Measurements from ENCODE around the gene ATP6AP1.

ATP6AP1 gene

GRCh38 chrX:154463611-154464220 is 35.2 kb downstream of the ATP6AP1 start:
- no peaks in the 10 kb centered on the region for H3K27me3 ChIP-seq (ENCODE audit: insufficient read depth, low read length, poor library complexity, severe bottlenecking)
- no peak overlapping the region for H3K4me2 ChIP-seq (ENCODE audit: low read depth, low read length, poor library complexity, severe bottlenecking)
- H3F3A ChIP-seq (ENCODE audit: low read depth) = no peaks in the 10 kb centered on the region
- no peaks in the 10 kb centered on the region for H3K9me3 ChIP-seq (ENCODE audit: insufficient read depth, low read depth, low read length)
- no peak overlapping the region for H3K4me3 ChIP-seq (ENCODE audit: low read length, poor library complexity, severe bottlenecking)
- no peak overlapping the region for H2AFZ ChIP-seq (ENCODE audit: low read length)
- H3K9ac ChIP-seq (ENCODE audit: low read depth, low read length, poor library complexity, severe bottlenecking) = no peak overlapping the region
- peaks cover 8% of the 10 kb centered on the region; the same call in 1 of the 2 replicates for H3K79me2 ChIP-seq (ENCODE audit: insufficient read depth, low read length)
- no peaks in the 10 kb centered on the region for H3K9me2 ChIP-seq (replicated peaks; ENCODE audit: low read depth, low read length)
- no peaks in the 10 kb centered on the region for H3K4me1 ChIP-seq (ENCODE audit: insufficient read depth, low read length, poor library complexity, severe bottlenecking)
- H3K36me3 ChIP-seq (ENCODE audit: insufficient read depth, low read length) = no peaks in the 10 kb centered on the region; the same call in 1 of the 2 replicates
- no peaks in the 10 kb centered on the region for H4K20me1 ChIP-seq (ENCODE audit: insufficient read depth, low read length, poor library complexity, severe bottlenecking)
- TF ChIP-seq EZH2phosphoT487 (IDR thresholded peaks at IDR 0.05; ENCODE audit: borderline replicate concordance) (no peak), CTCF (conservative IDR thresholded peaks at IDR 0.05; ENCODE audit: low read length) (no peak)

DNA sequence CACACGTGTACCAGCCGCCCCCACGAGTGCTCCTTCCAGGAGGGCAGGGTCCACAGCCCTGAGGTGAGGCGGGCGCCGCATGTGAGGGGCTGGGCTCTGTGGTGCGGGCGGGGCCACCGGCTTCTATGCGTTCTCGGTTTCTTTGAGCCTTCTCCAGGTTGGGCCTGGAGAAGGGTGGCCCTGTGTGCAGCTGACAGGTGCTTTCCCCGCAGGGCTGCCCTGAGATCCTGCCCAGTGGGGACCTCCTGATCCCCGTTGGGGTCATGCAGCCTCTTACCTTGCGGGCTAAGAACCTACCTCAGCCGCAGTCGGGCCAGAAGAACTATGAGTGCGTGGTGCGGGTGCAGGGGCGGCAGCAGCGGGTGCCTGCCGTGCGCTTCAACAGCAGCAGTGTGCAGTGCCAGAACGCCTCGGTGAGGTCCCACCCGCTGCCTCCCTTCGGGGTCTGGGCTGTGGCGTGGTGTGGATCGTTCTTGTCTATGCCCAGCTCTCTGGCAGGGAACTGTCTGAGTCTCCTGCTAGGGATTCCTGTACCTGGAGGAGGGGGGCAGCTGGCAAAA is 36.4 kb downstream of the ATP6AP1 start:
- H2AFZ ChIP-seq (ENCODE audit: low read length) = no peak overlapping the region
- no peaks in the 10 kb centered on the region for H3K9me3 ChIP-seq (ENCODE audit: insufficient read depth, low read depth, low read length)

DNA sequence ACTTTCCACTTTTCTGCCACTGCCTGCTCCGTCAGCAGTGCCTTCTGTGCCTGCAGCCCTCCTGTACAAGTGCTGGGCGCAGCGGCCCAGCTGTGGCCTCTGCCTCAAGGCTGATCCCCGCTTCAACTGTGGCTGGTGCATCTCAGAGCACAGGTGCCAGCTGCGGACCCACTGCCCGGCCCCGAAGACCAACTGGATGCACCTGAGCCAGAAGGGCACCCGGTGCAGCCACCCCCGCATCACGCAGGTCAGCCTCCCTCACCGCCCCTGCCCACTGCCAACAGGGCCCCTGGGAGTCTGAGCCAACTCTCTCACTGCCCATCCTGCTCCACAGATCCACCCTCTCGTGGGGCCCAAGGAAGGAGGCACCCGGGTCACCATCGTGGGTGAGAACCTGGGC is 37.1 kb downstream of the ATP6AP1 start:
- no peaks in the 10 kb centered on the region for H3F3A ChIP-seq (ENCODE audit: low read depth)
- H4K20me1 ChIP-seq (ENCODE audit: insufficient read depth, low read length, poor library complexity, severe bottlenecking) = no peaks in the 10 kb centered on the region
- TF ChIP-seq EZH2phosphoT487 (IDR thresholded peaks at IDR 0.05; ENCODE audit: borderline replicate concordance) (no peak), CTCF (conservative IDR thresholded peaks at IDR 0.05; ENCODE audit: low read length) (no peak)
- no peak overlapping the region for H3K9ac ChIP-seq (ENCODE audit: low read depth, low read length, poor library complexity, severe bottlenecking)
- H3K4me2 ChIP-seq (ENCODE audit: low read depth, low read length, poor library complexity, severe bottlenecking) = no peak overlapping the region
- H3K9me2 ChIP-seq (replicated peaks; ENCODE audit: low read depth, low read length) = no peaks in the 10 kb centered on the region
- H3K36me3 ChIP-seq (ENCODE audit: insufficient read depth, low read length) = no peaks in the 10 kb centered on the region; the same call in 1 of the 2 replicates
- H3K4me1 ChIP-seq (ENCODE audit: insufficient read depth, low read length, poor library complexity, severe bottlenecking) = no peaks in the 10 kb centered on the region
- H3K27me3 ChIP-seq (ENCODE audit: insufficient read depth, low read length, poor library complexity, severe bottlenecking) = no peaks in the 10 kb centered on the region
- no peaks in the 10 kb centered on the region for H3K9me3 ChIP-seq (ENCODE audit: insufficient read depth, low read depth, low read length)
- H3K79me2 ChIP-seq (ENCODE audit: insufficient read depth, low read length) = no peaks in the 10 kb centered on the region
- H2AFZ ChIP-seq (ENCODE audit: low read length) = no peak overlapping the region
- no peak overlapping the region for H3K4me3 ChIP-seq (ENCODE audit: low read length, poor library complexity, severe bottlenecking)

More for the DNA sequence above, 36.4 kb downstream of the ATP6AP1 start:
- Histone ChIP-seq H3K4me1 (ENCODE audit: insufficient read depth, low read length, poor library complexity, severe bottlenecking) (no peaks in the 10 kb centered on the region), H3K27me3 (ENCODE audit: insufficient read depth, low read length, poor library complexity, severe bottlenecking) (no peaks in the 10 kb centered on the region), H3K36me3 (ENCODE audit: insufficient read depth, low read length) (no peaks in the 10 kb centered on the region; the same call in 1 of the 2 replicates), H4K20me1 (ENCODE audit: insufficient read depth, low read length, poor library complexity, severe bottlenecking) (no peaks in the 10 kb centered on the region), H3K9ac (ENCODE audit: low read depth, low read length, poor library complexity, severe bottlenecking) (no peak overlapping the region), H3K9me2 (replicated peaks; ENCODE audit: low read depth, low read length) (no peaks in the 10 kb centered on the region), H3K79me2 (ENCODE audit: insufficient read depth, low read length) (peaks cover 3% of the 10 kb centered on the region; the same call in 1 of the 2 replicates), H3F3A (ENCODE audit: low read depth) (no peaks in the 10 kb centered on the region), H3K4me2 (ENCODE audit: low read depth, low read length, poor library complexity, severe bottlenecking) (no peak overlapping the region), H3K4me3 (ENCODE audit: low read length, poor library complexity, severe bottlenecking) (no peak overlapping the region)
- TF ChIP-seq EZH2phosphoT487 (IDR thresholded peaks at IDR 0.05; ENCODE audit: borderline replicate concordance) = no peak
- TF ChIP-seq CTCF (conservative IDR thresholded peaks at IDR 0.05; ENCODE audit: low read length) = no peak

Measured in Loucy (cell line).